HepG2 (cell line): ENCODE results near the gene SMAD3. TPM values are rescaled to one million over a fixed set of nuclear protein-coding genes. Genes with fewer than 3 reads are reported as not detected.

Experiments used
- EHMT2 ChIP-seq: fragments of 200-600 bp; sonication (generic); IDR thresholded peaks from 2 replicates; pipeline ENCODE4 v1.7.0; 2017; ENCODE audit warnings: antibody characterized with exemption, low read depth, low read length, borderline replicate concordance
- ELF3 ChIP-seq: IDR thresholded peaks from 2 replicates; pipeline ENCODE4 v1.6.1; 2016; ENCODE audit warnings: missing genetic modification reagents, missing compliant biosample characterization
- EP300 ChIP-seq, 3 experiments: sonication (generic) in 1 of 3; formaldehyde crosslinking in 1 of 3; IDR thresholded peaks; 2 replicates each; pipeline versions ENCODE4 v1.5.1 to v1.6.1; 2011 to 2020; ENCODE audit warnings: low read depth in 2 of 3, low read length in 2 of 3, borderline replicate concordance in 1 of 3, improper control_type of control experiment in 1 of 3, mild to moderate bottlenecking in 1 of 3, missing genetic modification reagents in 1 of 3, moderate library complexity in 1 of 3
- ETV5 ChIP-seq: IDR thresholded peaks from 2 replicates; pipeline ENCODE4 v1.6.1; 2018; ENCODE audit warnings: missing biosample characterization, missing genetic modification reagents, inconsistent platforms, borderline replicate concordance
- HMG20B ChIP-seq: conservative IDR thresholded peaks from 2 replicates; pipeline ENCODE4 v1.6.1; 2016; ENCODE audit warnings: missing genetic modification reagents, missing compliant biosample characterization
- IKZF1 ChIP-seq: fragments of 450-650 bp; IDR thresholded peaks from 2 replicates; pipeline ENCODE4 v1.7.1; 2016
- KAT8 ChIP-seq: IDR thresholded peaks from 2 replicates; pipeline ENCODE4 v1.6.1; 2016; ENCODE audit warnings: missing genetic modification reagents, missing compliant biosample characterization
- KDM5A ChIP-seq: fragments of 200-600 bp; sonication (generic); IDR thresholded peaks from 2 replicates; pipeline ENCODE4 v1.7.0; 2018; ENCODE audit warnings: antibody characterized with exemption, mild to moderate bottlenecking, low read length, borderline replicate concordance
- MTF1 ChIP-seq: sonication (generic); formaldehyde crosslinking; IDR thresholded peaks from 2 replicates; pipeline ENCODE4 v1.5.0; 2020; ENCODE audit warnings: missing genetic modification reagents
- ZNF430 ChIP-seq: sonication (generic); formaldehyde crosslinking; IDR thresholded peaks from 2 replicates; pipeline ENCODE4 v1.9.0; 2021; ENCODE audit warnings: mild to moderate bottlenecking, missing genetic modification reagents
- ZSCAN25 ChIP-seq: sonication (generic); formaldehyde crosslinking; IDR thresholded peaks from 2 replicates; pipeline ENCODE4 v1.8.0; 2022; ENCODE audit warnings: mild to moderate bottlenecking, missing genetic modification reagents
- polyA plus RNA-seq, 8 experiments: library from polyadenylated mRNA; depleted of rRNA in 3 of 8; stranded (reverse) in 7 of 8; unstranded in 1 of 8; fragments of >200 nt; fragmentation: Illumina TruSeq in 4 of 8; extraction: Trizol in 4 of 8; gene quantifications; 2 replicates each; pipeline versions ENCODE4 v1.2.1 to v1.2.3, GENCODE V29; 2011 to 2016; ENCODE audit warnings: low read depth in 4 of 8, missing spikeins in 1 of 8, mixed read lengths in 1 of 8; ENCODE audit not compliant: insufficient read depth in 1 of 8
- total RNA-seq, 5 experiments: library from RNA; depleted of rRNA; stranded (reverse); fragments of >200 nt; fragmentation: Illumina TruSeq; extraction: Trizol; gene quantifications; 2 replicates each; pipeline ENCODE4 v1.2.3, GENCODE V29; 2016; ENCODE audit warnings: low read depth in 1 of 5
- TF ChIP-seq, protein P1 (sequence below): sonication (generic); formaldehyde crosslinking; conservative IDR thresholded peaks from 2 replicates; pipeline ENCODE4 v1.4.0; 2020; ENCODE audit warnings: missing genetic modification reagents
- TF ChIP-seq, protein P2 (sequence below): IDR thresholded peaks from 2 replicates; pipeline ENCODE4 v1.6.1; 2016; ENCODE audit warnings: mild to moderate bottlenecking
- TF ChIP-seq, protein P3 (sequence below): sonication (generic); formaldehyde crosslinking; conservative IDR thresholded peaks from 2 replicates; pipeline ENCODE4 v1.4.0; 2020; ENCODE audit warnings: mild to moderate bottlenecking, missing genetic modification reagents, moderate library complexity
- TF ChIP-seq, protein P4 (sequence below): sonication (generic); formaldehyde crosslinking; conservative IDR thresholded peaks from 2 replicates; pipeline ENCODE4 v1.8.1; 2023; ENCODE audit warnings: missing genetic modification reagents
- TF ChIP-seq, protein P5 (sequence below): IDR thresholded peaks from 2 replicates; pipeline ENCODE4 v1.6.1; 2016; ENCODE audit warnings: missing compliant biosample characterization, missing genetic modification reagents, borderline replicate concordance
- TF ChIP-seq, protein P6 (sequence below): sonication (generic); formaldehyde crosslinking; IDR thresholded peaks from 2 replicates; pipeline ENCODE4 v1.5.0; 2020; ENCODE audit warnings: mild to moderate bottlenecking, missing genetic modification reagents

The SMAD3 gene
- total and polyA plus RNA-seq, 2 of the 13 experiments (the other 11 are each of a cell fraction or from before 2014, with no cell fraction given) = 8.6 to 56.3 TPM

DNA sequence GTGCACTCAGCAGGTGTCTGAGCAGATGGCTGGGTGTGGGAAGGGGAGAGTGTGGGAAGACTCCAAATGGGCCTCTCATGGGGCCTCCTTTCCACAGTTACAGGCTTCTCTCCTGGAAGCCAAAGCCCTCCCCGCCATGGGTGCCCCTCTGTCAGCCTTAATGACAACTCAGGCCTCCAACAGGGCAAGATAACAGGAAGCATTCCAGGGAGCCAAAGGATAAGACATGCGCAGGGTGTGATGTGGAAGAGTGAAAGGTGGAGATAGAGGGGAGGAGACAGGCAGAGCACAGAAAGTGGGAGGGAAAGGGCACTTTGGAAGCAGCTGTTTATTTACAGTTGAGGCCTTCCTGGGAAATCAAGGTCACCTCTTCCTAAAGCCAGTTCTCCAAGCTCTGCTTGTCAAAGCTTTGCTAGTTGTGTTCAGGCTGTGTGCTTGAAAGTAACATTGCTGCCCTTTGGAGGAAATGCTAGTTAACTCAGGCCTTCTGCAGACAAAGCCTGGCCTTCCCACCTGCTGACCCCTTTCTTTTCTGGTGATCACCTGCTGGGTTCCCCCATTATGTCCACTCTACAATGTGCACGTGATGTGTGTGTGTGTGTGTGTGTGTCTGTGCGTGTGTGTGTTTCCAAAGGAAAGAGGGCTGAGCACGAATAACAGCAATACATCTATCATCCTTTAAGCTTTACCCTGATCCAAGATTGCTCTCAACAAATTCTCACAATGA lies 35.2 kb upstream of the SMAD3 start (continued):
- TF ChIP-seq, protein P1, sequence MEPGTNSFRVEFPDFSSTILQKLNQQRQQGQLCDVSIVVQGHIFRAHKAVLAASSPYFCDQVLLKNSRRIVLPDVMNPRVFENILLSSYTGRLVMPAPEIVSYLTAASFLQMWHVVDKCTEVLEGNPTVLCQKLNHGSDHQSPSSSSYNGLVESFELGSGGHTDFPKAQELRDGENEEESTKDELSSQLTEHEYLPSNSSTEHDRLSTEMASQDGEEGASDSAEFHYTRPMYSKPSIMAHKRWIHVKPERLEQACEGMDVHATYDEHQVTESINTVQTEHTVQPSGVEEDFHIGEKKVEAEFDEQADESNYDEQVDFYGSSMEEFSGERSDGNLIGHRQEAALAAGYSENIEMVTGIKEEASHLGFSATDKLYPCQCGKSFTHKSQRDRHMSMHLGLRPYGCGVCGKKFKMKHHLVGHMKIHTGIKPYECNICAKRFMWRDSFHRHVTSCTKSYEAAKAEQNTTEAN (CRISPR knock-in tag) = peak; percentile 59; the same call in 1 of the 2 replicates
- TF ChIP-seq ZNF430 (peak; percentile 66; the same call in 1 of the 2 replicates), HMG20B (CRISPR knock-in tag) (peak; percentile 86), EHMT2 (no peak), EP300 (IDR thresholded peaks at IDR 0.05; ENCODE audit: low read depth in 2 of 2, low read length in 2 of 2) (peak in 1 of 2 experiments; percentile 61; a peak in 1 of 4 replicates), EP300 (CRISPR knock-in tag; IDR thresholded peaks at IDR 0.05; ENCODE audit: borderline replicate concordance) (no peak), ZSCAN25 (CRISPR knock-in tag) (peak; percentile 53; the same call in 1 of the 2 replicates), IKZF1 (no peak), KDM5A (no peak), MTF1 (CRISPR knock-in tag) (no peak), KAT8 (CRISPR knock-in tag) (peak; percentile 68; the same call in 1 of the 2 replicates), ETV5 (peak; percentile 65; the same call in 1 of the 2 replicates), ELF3 (CRISPR knock-in tag) (peak; percentile 77)
- TF ChIP-seq, protein P2, sequence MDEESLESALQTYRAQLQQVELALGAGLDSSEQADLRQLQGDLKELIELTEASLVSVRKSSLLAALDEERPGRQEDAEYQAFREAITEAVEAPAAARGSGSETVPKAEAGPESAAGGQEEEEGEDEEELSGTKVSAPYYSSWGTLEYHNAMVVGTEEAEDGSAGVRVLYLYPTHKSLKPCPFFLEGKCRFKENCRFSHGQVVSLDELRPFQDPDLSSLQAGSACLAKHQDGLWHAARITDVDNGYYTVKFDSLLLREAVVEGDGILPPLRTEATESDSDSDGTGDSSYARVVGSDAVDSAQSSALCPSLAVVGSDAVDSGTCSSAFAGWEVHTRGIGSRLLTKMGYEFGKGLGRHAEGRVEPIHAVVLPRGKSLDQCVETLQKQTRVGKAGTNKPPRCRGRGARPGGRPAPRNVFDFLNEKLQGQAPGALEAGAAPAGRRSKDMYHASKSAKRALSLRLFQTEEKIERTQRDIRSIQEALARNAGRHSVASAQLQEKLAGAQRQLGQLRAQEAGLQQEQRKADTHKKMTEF (CRISPR knock-in tag) = 0 out of 2 replicates have a peak, but pooled peaks have one; percentile 53
- TF ChIP-seq, protein P3, sequence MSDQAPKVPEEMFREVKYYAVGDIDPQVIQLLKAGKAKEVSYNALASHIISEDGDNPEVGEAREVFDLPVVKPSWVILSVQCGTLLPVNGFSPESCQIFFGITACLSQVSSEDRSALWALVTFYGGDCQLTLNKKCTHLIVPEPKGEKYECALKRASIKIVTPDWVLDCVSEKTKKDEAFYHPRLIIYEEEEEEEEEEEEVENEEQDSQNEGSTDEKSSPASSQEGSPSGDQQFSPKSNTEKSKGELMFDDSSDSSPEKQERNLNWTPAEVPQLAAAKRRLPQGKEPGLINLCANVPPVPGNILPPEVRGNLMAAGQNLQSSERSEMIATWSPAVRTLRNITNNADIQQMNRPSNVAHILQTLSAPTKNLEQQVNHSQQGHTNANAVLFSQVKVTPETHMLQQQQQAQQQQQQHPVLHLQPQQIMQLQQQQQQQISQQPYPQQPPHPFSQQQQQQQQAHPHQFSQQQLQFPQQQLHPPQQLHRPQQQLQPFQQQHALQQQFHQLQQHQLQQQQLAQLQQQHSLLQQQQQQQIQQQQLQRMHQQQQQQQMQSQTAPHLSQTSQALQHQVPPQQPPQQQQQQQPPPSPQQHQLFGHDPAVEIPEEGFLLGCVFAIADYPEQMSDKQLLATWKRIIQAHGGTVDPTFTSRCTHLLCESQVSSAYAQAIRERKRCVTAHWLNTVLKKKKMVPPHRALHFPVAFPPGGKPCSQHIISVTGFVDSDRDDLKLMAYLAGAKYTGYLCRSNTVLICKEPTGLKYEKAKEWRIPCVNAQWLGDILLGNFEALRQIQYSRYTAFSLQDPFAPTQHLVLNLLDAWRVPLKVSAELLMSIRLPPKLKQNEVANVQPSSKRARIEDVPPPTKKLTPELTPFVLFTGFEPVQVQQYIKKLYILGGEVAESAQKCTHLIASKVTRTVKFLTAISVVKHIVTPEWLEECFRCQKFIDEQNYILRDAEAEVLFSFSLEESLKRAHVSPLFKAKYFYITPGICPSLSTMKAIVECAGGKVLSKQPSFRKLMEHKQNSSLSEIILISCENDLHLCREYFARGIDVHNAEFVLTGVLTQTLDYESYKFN = peak; percentile 91
- TF ChIP-seq, protein P4, sequence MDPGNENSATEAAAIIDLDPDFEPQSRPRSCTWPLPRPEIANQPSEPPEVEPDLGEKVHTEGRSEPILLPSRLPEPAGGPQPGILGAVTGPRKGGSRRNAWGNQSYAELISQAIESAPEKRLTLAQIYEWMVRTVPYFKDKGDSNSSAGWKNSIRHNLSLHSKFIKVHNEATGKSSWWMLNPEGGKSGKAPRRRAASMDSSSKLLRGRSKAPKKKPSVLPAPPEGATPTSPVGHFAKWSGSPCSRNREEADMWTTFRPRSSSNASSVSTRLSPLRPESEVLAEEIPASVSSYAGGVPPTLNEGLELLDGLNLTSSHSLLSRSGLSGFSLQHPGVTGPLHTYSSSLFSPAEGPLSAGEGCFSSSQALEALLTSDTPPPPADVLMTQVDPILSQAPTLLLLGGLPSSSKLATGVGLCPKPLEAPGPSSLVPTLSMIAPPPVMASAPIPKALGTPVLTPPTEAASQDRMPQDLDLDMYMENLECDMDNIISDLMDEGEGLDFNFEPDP (CRISPR knock-in tag) = no peak
- TF ChIP-seq, protein P5, sequence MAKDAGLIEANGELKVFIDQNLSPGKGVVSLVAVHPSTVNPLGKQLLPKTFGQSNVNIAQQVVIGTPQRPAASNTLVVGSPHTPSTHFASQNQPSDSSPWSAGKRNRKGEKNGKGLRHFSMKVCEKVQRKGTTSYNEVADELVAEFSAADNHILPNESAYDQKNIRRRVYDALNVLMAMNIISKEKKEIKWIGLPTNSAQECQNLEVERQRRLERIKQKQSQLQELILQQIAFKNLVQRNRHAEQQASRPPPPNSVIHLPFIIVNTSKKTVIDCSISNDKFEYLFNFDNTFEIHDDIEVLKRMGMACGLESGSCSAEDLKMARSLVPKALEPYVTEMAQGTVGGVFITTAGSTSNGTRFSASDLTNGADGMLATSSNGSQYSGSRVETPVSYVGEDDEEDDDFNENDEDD (CRISPR knock-in tag) = no peak; the same call in 1 of the 2 replicates
- TF ChIP-seq, protein P6, sequence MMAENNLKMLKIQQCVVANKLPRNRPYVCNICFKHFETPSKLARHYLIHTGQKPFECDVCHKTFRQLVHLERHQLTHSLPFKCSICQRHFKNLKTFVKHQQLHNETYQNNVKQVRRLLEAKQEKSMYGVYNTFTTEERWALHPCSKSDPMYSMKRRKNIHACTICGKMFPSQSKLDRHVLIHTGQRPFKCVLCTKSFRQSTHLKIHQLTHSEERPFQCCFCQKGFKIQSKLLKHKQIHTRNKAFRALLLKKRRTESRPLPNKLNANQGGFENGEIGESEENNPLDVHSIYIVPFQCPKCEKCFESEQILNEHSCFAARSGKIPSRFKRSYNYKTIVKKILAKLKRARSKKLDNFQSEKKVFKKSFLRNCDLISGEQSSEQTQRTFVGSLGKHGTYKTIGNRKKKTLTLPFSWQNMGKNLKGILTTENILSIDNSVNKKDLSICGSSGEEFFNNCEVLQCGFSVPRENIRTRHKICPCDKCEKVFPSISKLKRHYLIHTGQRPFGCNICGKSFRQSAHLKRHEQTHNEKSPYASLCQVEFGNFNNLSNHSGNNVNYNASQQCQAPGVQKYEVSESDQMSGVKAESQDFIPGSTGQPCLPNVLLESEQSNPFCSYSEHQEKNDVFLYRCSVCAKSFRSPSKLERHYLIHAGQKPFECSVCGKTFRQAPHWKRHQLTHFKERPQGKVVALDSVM = peak; percentile 47; the same call in 1 of the 2 replicates
